ENCODE results near the gene FCHSD2. TPM values are rescaled to one million over a fixed set of nuclear protein-coding genes. Genes with fewer than 3 reads are reported as not detected.

Gene FCHSD2
- total and polyA plus RNA-seq, 2 of the 13 experiments (the other 11 are each of a cell fraction or from before 2014, with no cell fraction given), result 20.5 to 24.8 TPM

GRCh38 chr11:73176145-73176873 is 34.2 kb upstream of the FCHSD2 start (continued):
- TF ChIP-seq ZNF724P (CRISPR knock-in tag; IDR thresholded peaks at IDR 0.05; ENCODE audit: borderline replicate concordance) (no peak), ZFY (CRISPR knock-in tag; IDR thresholded peaks at IDR 0.05) (peak; percentile 7; the same call in 1 of the 2 replicates), ZNF772 (CRISPR knock-in tag; IDR thresholded peaks at IDR 0.05) (no peak), ZNF784 (CRISPR knock-in tag; IDR thresholded peaks at IDR 0.05; ENCODE audit: borderline replicate concordance) (no peak), ELK4 (CRISPR knock-in tag; IDR thresholded peaks at IDR 0.05; ENCODE audit: borderline replicate concordance) (no peak), ZNF75D (CRISPR knock-in tag; IDR thresholded peaks at IDR 0.05; ENCODE audit: borderline replicate concordance) (no peak), ZNF543 (CRISPR knock-in tag; IDR thresholded peaks at IDR 0.05) (no peak), ZNF138 (CRISPR knock-in tag; IDR thresholded peaks at IDR 0.05; ENCODE audit: low read depth) (no peak), YY1 (IDR thresholded peaks at IDR 0.05; ENCODE audit: insufficient read depth, insufficient replicate concordance, low read depth, low read length) (peak; percentile 26), ZFP91 (CRISPR knock-in tag; IDR thresholded peaks at IDR 0.05; ENCODE audit: borderline replicate concordance) (peak; percentile 53; the same call in 1 of the 2 replicates), BHLHE40 (IDR thresholded peaks at IDR 0.05; ENCODE audit: low read length) (no peak), SNAI1 (CRISPR knock-in tag; IDR thresholded peaks at IDR 0.05; ENCODE audit: borderline replicate concordance) (no peak), ZIK1 (CRISPR knock-in tag; IDR thresholded peaks at IDR 0.05; ENCODE audit: borderline replicate concordance, low read depth) (no peak), RBAK (CRISPR knock-in tag; IDR thresholded peaks at IDR 0.05) (no peak), ZNF235 (CRISPR knock-in tag; IDR thresholded peaks at IDR 0.05; ENCODE audit: borderline replicate concordance) (no peak), ATF2 (CRISPR knock-in tag; IDR thresholded peaks at IDR 0.05) (peak; percentile 33; the same call in 1 of the 2 replicates), ZSCAN25 (CRISPR knock-in tag; IDR thresholded peaks at IDR 0.05) (no peak), ZNF660 (CRISPR knock-in tag; IDR thresholded peaks at IDR 0.05; ENCODE audit: borderline replicate concordance, low read depth) (no peak), MYC (CRISPR knock-in tag; IDR thresholded peaks at IDR 0.05; ENCODE audit: borderline replicate concordance) (peak; percentile 37; the same call in 1 of the 2 replicates), NR3C1 (CRISPR knock-in tag; IDR thresholded peaks at IDR 0.05) (no peak), ZNF672 (CRISPR knock-in tag; IDR thresholded peaks at IDR 0.05) (no peak), RARA (CRISPR knock-in tag; IDR thresholded peaks at IDR 0.05) (no peak), ZNF788 (CRISPR knock-in tag; IDR thresholded peaks at IDR 0.05; ENCODE audit: borderline replicate concordance) (no peak), MED13 (CRISPR knock-in tag; IDR thresholded peaks at IDR 0.05) (no peak), ERF (CRISPR knock-in tag; IDR thresholded peaks at IDR 0.05) (no peak), FOXA3 (CRISPR knock-in tag; IDR thresholded peaks at IDR 0.05) (peak; percentile 61), ZNF558 (CRISPR knock-in tag; IDR thresholded peaks at IDR 0.05; ENCODE audit: borderline replicate concordance) (no peak)
